Urinary bladder (tissue), 4 donors: ENCODE data around the gene CRLF1. TPM values are rescaled to one million over a fixed set of nuclear protein-coding genes. Genes with fewer than 3 reads are reported as not detected.

Experiments
- DNase-seq: peaks from one replicate; pipeline ENCODE4 v3.0.0-alpha.2; 2015; ENCODE audit errors: extremely low spot score
- H3K27ac ChIP-seq: one replicate; pipeline ENCODE4 v1.5.1; 2013; ENCODE audit warnings: low read depth, mild to moderate bottlenecking, moderate library complexity
- H3K36me3 ChIP-seq: one replicate; pipeline ENCODE4 v1.6.1; 2013; ENCODE audit warnings: mild to moderate bottlenecking, moderate library complexity; ENCODE audit not compliant: insufficient read depth
- H3K4me1 ChIP-seq: one replicate; pipeline ENCODE4 v1.6.1; 2013; ENCODE audit warnings: mild to moderate bottlenecking, moderate library complexity; ENCODE audit not compliant: insufficient read depth
- H3K4me3 ChIP-seq: one replicate; pipeline ENCODE4 v1.5.1; 2013; ENCODE audit warnings: low read depth, low read length
- WGBS: extraction: QIAGEN DNeasy Blood & Tissue Kit; methylation state at CpG from one replicate; pipeline ENCODE4 v1.1.7; 2013; 5-methylcytosine and 5-hydroxymethylcytosine counted together
- polyA plus RNA-seq: library from polyadenylated mRNA; stranded (reverse); fragments of 200-250 nt; gene quantifications from one replicate; pipeline ENCODE4 v1.2.3, GENCODE V29; 2013
- total RNA-seq: library from RNA; depleted of rRNA; stranded (reverse); fragments of >200 nt; gene quantifications from one replicate; pipeline ENCODE4 v1.2.3, GENCODE V29; 2014
- donor health status: healthy with polysubstance abuse.
- donor health status: healthy.

Gene CRLF1
- total and polyA plus RNA-seq, 2 donors, result 2.5 to 119 TPM

GRCh38 chr19:18646535-18647370 lies 40.2 kb upstream of the CRLF1 start:
- 90% methylated on average over 34 of the region's 34 CpGs for WGBS
- Histone ChIP-seq H3K4me1 (no peaks in the 10 kb centered on the region), H3K27ac (no peak overlapping the region), H3K36me3 (no peaks in the 10 kb centered on the region), H3K4me3 (no peak overlapping the region)
- DNase-seq, result no peak

DNA sequence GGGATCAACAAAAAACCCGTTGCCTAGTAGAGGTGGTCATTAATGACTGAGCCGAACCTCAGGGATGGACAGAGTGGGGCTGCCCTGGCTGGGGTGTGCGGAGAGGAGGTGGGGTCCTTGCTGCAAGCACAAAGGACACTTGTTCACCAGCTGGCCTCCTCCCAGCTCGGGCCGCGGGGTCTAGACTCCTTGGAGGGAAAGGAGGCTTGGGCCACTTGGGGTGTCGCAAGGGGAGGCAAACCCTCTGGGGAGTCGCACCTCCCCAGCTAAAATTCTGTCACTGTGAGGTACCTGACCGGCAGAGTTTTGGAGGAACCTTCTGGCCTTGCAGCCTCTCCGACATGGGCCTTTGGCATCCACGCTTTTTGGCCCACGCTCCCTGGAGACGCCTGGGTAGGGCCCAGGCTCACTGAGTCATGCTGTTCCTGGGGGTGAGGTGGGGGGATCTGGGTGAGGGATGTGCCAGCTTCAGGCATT lies 38.5 kb upstream of the CRLF1 start:
- no peak for DNase-seq
- Histone ChIP-seq H3K36me3 (no peaks in the 10 kb centered on the region), H3K27ac (no peak overlapping the region), H3K4me1 (no peaks in the 10 kb centered on the region), H3K4me3 (no peak overlapping the region)
- 80% methylated on average over 13 of the region's 13 CpGs for WGBS

GRCh38 chr19:18644196-18645034 lies 37.8 kb upstream of the CRLF1 start:
- H3K36me3 ChIP-seq, result no peaks in the 10 kb centered on the region
- no peak for DNase-seq
- H3K27ac ChIP-seq, result no peak overlapping the region
- no peak overlapping the region for H3K4me3 ChIP-seq
- WGBS, result 72% methylated on average over 15 of the region's 15 CpGs
- H3K4me1 ChIP-seq, result no peaks in the 10 kb centered on the region

DNA sequence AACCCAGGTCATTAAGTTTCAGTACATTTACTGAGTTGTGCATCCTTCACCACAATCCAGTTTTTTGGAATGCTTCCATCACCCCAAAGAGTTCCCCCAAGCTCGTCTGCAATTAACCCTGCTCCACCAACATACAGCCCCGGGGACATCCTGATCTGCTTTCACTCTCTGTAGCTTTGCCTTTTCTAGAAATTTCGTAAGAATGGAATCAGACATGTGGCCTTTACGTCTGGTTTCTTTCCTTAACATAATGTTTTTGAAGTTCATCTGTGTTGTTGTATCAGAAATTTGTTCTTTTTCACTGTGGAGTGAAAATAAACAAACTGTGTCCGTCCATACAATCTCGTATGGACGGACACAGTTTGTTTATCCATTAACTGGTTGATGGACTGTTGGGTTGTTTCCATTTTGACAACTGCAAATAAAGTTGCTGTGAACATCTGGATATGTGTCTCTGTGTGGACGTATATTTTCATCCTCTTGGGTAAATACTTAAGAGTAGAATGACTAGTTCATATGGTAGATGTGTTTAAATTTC lies 33.2 kb upstream of the CRLF1 start:
- Histone ChIP-seq H3K27ac (no peak overlapping the region), H3K4me1 (peaks cover 4% of the 10 kb centered on the region), H3K4me3 (no peak overlapping the region), H3K36me3 (no peaks in the 10 kb centered on the region)
- DNase-seq, result no peak
- WGBS, result 64% methylated on average over 8 of the region's 8 CpGs

DNA sequence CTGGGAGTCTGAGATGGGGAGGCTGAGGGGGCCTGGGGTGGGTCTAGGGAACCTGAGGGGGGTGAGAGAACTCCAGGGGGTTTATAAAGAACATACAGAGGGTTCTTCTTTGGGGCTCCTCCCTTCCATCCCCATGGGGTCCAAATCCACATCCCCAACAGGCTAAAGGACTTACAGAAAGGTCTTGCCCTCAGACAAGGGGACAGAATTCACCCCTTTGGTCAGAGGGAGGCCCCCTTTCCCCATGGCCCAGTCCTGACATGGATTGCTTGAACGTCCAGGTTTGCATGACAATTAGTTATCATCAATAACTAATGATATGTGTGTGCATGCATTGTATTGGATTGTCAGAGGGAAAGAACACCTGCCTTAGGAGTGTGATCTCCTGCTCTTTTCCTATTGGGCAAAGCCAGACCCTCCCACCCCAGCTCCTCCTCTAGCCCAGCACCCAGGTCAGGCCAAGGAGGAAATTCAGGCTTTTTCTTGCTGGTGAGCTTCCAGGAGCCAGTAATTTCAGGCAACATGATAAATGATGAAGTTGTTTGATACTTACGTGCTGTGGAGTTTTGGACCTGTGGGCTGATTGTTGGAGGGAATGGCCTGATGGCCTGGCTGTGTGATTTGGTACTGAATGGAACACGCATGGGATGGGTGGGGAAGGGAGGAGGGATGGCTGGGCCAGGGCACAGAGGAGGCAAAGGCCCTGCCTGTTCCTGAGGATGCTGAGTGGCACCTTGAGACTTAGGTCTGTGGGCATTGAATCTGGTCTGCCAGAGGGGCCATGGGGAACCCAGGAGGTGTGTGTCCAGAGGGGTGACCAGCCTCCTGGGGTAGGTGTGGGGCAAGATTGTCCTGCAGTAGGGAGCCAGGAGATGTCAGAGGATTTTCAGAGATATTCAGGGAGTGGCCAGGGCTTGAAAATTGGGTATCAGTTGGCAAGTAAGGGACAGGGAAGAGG lies 31.4 kb upstream of the CRLF1 start:
- 29% methylated on average over 3 of the region's 3 CpGs for WGBS
- no peaks in the 10 kb centered on the region for H3K36me3 ChIP-seq
- H3K27ac ChIP-seq, result no peak overlapping the region
- DNase-seq, result no peak
- H3K4me1 ChIP-seq, result peaks cover 4% of the 10 kb centered on the region
- H3K4me3 ChIP-seq, result peak overlapping the region; percentile 60

GRCh38 chr19:18636969-18637629 lies 30.5 kb upstream of the CRLF1 start, which contains the start of gene KLHL26:
TSS of gene KLHL26 (plus strand) at chr19:18637028. CDS start at chr19:18637055, 27 bp downstream.
- H3K36me3 ChIP-seq, result no peaks in the 10 kb centered on the region
- DNase-seq, result no peak
- H3K27ac ChIP-seq, result peak within 1 kb of the TSS; percentile 70
- WGBS, result 6% methylated on average over 47 of the region's 47 CpGs
- H3K4me1 ChIP-seq, result peaks cover 4% of the 10 kb centered on the region
- peak within 1 kb of the TSS; percentile 60 for H3K4me3 ChIP-seq

- H3K36me3 ChIP-seq, result no peaks in the 10 kb centered on the region
- H3K4me3 ChIP-seq, result peak overlapping the region; percentile 60
- peak; percentile 90 for DNase-seq
- H3K27ac ChIP-seq, result peak overlapping the region; percentile 70
- WGBS, result 2% methylated on average over 44 of the region's 44 CpGs
- H3K4me1 ChIP-seq, result peaks cover 4% of the 10 kb centered on the region
Observed at GRCh38 chr19:18636183-18636968, 29.8 kb upstream of the CRLF1 start.

DNA sequence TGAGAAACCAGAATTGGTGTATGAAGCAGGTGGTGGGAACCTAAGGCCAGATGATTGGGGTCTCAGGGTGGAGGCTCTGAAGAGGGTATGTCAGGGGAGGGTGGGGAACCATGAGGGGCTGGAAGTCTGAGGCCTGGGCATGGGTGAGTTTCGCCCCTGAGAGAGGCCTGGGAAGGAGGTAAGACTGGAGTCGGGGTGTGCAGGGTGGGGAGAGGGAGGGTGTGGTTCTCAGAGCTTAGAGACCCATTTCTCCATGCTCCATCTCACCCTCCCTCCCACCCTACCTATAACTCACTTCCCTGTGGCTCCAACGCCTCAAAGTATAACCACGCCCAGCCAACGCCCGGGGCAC lies 29.2 kb upstream of the CRLF1 start:
- Histone ChIP-seq H3K27ac (no peak overlapping the region), H3K36me3 (no peaks in the 10 kb centered on the region), H3K4me3 (no peak overlapping the region), H3K4me1 (peaks cover 4% of the 10 kb centered on the region)
- DNase-seq, result no peak
- 23% methylated on average over 6 of the region's 6 CpGs for WGBS

DNA sequence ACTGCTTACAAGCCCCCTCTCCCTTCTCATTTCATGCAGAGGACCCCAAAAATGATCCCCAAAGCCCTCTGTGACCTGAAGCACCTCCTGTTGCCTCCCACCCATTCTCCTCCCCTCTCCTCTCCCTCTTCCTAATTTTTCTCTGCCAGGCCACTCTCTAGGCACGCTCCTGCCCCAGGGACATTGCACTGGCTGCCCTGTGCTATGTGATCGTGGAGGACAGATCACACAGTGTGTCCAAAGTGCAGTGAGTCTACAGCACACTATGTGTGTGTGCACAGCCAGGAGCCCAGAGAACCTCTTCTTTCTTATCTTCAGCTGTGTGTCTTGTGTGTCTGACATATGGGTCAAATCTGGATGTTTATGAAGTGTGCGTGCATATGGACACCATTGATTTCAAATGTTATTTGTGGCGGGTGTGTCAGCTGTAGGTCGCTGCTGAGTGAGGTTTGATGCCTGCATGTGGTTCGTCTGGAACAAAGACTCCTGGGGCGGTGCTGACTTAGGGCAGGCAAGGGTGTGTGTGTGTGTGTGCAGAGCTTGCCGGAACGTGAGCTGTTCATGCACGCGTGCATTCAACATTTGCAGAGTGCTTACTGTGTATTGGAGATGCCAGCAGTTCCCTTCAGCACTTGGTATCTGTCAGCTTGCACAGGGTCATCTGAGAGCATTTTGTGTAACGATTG lies 28.2 kb upstream of the CRLF1 start:
- Histone ChIP-seq H3K27ac (no peak overlapping the region), H3K36me3 (no peaks in the 10 kb centered on the region), H3K4me3 (no peak overlapping the region), H3K4me1 (peaks cover 4% of the 10 kb centered on the region)
- 39% methylated on average over 12 of the region's 12 CpGs for WGBS
- no peak for DNase-seq

- Histone ChIP-seq H3K27ac (no peak overlapping the region), H3K4me3 (no peak overlapping the region), H3K4me1 (peaks cover 4% of the 10 kb centered on the region), H3K36me3 (no peaks in the 10 kb centered on the region)
- WGBS, result 82% methylated on average over 8 of the region's 8 CpGs
- no peak for DNase-seq
Observed at GRCh38 chr19:18633321-18633720, 26.7 kb upstream of the CRLF1 start.

DNA sequence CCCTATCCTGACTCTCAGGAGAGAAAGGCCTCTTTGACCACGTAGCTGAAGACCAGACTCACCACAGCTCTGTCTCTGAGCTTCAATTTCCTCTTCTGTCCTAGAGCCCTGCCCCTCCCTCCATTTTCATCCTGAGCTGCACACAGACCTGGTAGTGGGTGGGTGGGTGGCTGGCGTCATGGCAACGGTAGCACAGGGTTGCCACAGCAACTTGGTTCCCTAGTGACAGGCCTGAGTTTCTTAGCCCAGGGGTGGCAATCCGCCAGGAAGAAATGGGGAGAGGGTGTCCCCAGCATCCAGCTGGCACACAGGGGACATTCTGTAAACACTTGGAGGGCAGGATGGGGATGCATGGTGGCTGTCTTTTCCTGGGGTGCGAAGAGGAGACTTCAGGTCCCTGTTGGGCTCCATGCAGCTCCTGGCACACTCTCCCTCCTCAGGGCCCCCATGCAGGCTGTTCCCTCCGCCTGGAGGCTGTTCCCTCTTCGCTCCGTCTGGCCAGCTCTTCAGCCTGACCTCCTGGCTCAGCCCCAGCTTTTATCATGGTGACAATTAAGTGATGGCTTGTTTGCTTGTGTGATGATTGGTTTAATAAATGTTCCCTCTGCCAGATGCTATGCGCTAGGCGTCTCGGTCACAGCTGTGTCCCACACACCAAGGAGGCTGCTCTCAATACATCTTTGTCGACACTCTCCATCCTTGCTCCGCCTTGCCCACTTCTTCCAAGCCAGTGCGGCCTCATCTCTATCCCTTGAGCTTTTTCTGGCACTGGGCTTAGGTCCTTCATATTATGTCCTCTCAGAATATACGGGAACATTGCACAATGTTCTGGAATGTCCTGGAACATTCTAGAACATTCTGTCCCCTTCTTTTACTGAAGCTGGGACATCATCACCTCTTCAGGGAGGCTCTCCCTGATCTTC lies 22.8 kb upstream of the CRLF1 start:
- WGBS, result 59% methylated on average over 15 of the region's 15 CpGs
- Histone ChIP-seq H3K4me1 (no peaks in the 10 kb centered on the region), H3K4me3 (no peak overlapping the region), H3K27ac (no peak overlapping the region), H3K36me3 (no peaks in the 10 kb centered on the region)
- no peak for DNase-seq
